ENCODE data around the gene TOGARAM2. TPM values are rescaled to one million over a fixed set of nuclear protein-coding genes. Genes with fewer than 3 reads are reported as not detected.
"Not testable (repeated sequence)": the region's sequence is repeated elsewhere in the genome, so short reads cannot be mapped to it uniquely, and the experiment has no call there.

The TOGARAM2 gene
- total RNA-seq, 1 donor from 2014 or later, result not detected

- DNase-seq, result no peak
- H3K27me3 Mint-ChIP-seq (ENCODE audit: unreplicated experiment), result peaks cover under 1% of the 10 kb centered on the region
- H3K9me3 Mint-ChIP-seq (ENCODE audit: unreplicated experiment), result peaks cover 2% of the 10 kb centered on the region
- TF ChIP-seq CTCF (IDR thresholded peaks at IDR 0.05; ENCODE audit: partially characterized antibody, unreplicated experiment), result no peak
- H3K4me1 Mint-ChIP-seq (ENCODE audit: low read depth, unreplicated experiment), result peaks cover 8% of the 10 kb centered on the region
- H3K27ac Mint-ChIP-seq (ENCODE audit: unreplicated experiment), result no peak overlapping the region
- H3K36me3 Mint-ChIP-seq (ENCODE audit: unreplicated experiment), result no peaks in the 10 kb centered on the region
- no peak overlapping the region for H3K4me3 Mint-ChIP-seq (ENCODE audit: unreplicated experiment)
These were observed 5.4 kb upstream of the TOGARAM2 start for GRCh38 chr2:28975671-28976070.

- Mint-ChIP-seq H3K4me1 (ENCODE audit: low read depth, unreplicated experiment) (peaks cover 7% of the 10 kb centered on the region), H3K27me3 (ENCODE audit: unreplicated experiment) (no peaks in the 10 kb centered on the region), H3K27ac (ENCODE audit: unreplicated experiment) (no peak overlapping the region), H3K36me3 (ENCODE audit: unreplicated experiment) (no peaks in the 10 kb centered on the region), H3K9me3 (ENCODE audit: unreplicated experiment) (peaks cover 2% of the 10 kb centered on the region), H3K4me3 (ENCODE audit: unreplicated experiment) (no peak overlapping the region)
- no peak for DNase-seq
- no peak for TF ChIP-seq CTCF (IDR thresholded peaks at IDR 0.05; ENCODE audit: partially characterized antibody, unreplicated experiment)
These were observed 4.5 kb upstream of the TOGARAM2 start for GRCh38 chr2:28976584-28976983.

- H3K27ac Mint-ChIP-seq (ENCODE audit: unreplicated experiment), result no peak overlapping the region
- H3K4me3 Mint-ChIP-seq (ENCODE audit: unreplicated experiment), result no peak overlapping the region
- no peaks in the 10 kb centered on the region for H3K36me3 Mint-ChIP-seq (ENCODE audit: unreplicated experiment)
- DNase-seq, result no peak
- no peak for TF ChIP-seq CTCF (IDR thresholded peaks at IDR 0.05; ENCODE audit: partially characterized antibody, unreplicated experiment)
- H3K27me3 Mint-ChIP-seq (ENCODE audit: unreplicated experiment), result peaks cover 2% of the 10 kb centered on the region
- H3K4me1 Mint-ChIP-seq (ENCODE audit: low read depth, unreplicated experiment), result peaks cover 7% of the 10 kb centered on the region
- H3K9me3 Mint-ChIP-seq (ENCODE audit: unreplicated experiment), result peaks cover 2% of the 10 kb centered on the region
These were observed 3.8 kb upstream of the TOGARAM2 start for GRCh38 chr2:28977176-28977875.

- not testable (repeated sequence) for H3K9me3 Mint-ChIP-seq (ENCODE audit: unreplicated experiment); DNase-seq; H3K27me3 Mint-ChIP-seq (ENCODE audit: unreplicated experiment); H3K4me1 Mint-ChIP-seq (ENCODE audit: low read depth, unreplicated experiment); H3K27ac Mint-ChIP-seq (ENCODE audit: unreplicated experiment); H3K36me3 Mint-ChIP-seq (ENCODE audit: unreplicated experiment); H3K4me3 Mint-ChIP-seq (ENCODE audit: unreplicated experiment)
These were observed 3.1 kb upstream of the TOGARAM2 start for GRCh38 chr2:28978001-28978400.

GRCh38 chr2:28978606-28979005 lies 2.5 kb upstream of the TOGARAM2 start:
- no peak overlapping the region for H3K4me3 Mint-ChIP-seq (ENCODE audit: unreplicated experiment)
- TF ChIP-seq CTCF (IDR thresholded peaks at IDR 0.05; ENCODE audit: partially characterized antibody, unreplicated experiment), result no peak
- peaks cover 2% of the 10 kb centered on the region for H3K9me3 Mint-ChIP-seq (ENCODE audit: unreplicated experiment)
- H3K27ac Mint-ChIP-seq (ENCODE audit: unreplicated experiment), result no peak overlapping the region
- peaks cover 2% of the 10 kb centered on the region for H3K27me3 Mint-ChIP-seq (ENCODE audit: unreplicated experiment)
- H3K36me3 Mint-ChIP-seq (ENCODE audit: unreplicated experiment), result no peaks in the 10 kb centered on the region
- H3K4me1 Mint-ChIP-seq (ENCODE audit: low read depth, unreplicated experiment), result peaks cover 2% of the 10 kb centered on the region
- no peak for DNase-seq

All from glutamatergic neuron (in vitro differentiated cells).